ENCODE measurements around the gene NEDD8.

NEDD8 gene

GRCh38 chr14:24264298-24264697, 32.1 kb upstream of the NEDD8 start:
- Histone ChIP-seq H3K9me3 (ENCODE audit: control insufficient read depth, low read length) (no peaks in the 10 kb centered on the region), H3K27ac (ENCODE audit: insufficient read depth, low read length, poor library complexity, severe bottlenecking) (no peak overlapping the region), H3K4me1 (ENCODE audit: control insufficient read depth, insufficient read depth, low read length, poor library complexity, severe bottlenecking) (no peaks in the 10 kb centered on the region), H3K27me3 (replicated peaks; ENCODE audit: control insufficient read depth, insufficient read depth, low read length, poor library complexity, severe bottlenecking) (no peaks in the 10 kb centered on the region), H3K4me3 (ENCODE audit: insufficient read depth, low read depth, low read length, poor library complexity, severe bottlenecking) (no peak overlapping the region), H3K36me3 (ENCODE audit: control insufficient read depth, insufficient read depth, low read length) (peaks cover 37% of the 10 kb centered on the region)
- DNase-seq, result no peak

GRCh38 chr14:24263848-24264247, 31.7 kb upstream of the NEDD8 start:
- Histone ChIP-seq H3K9me3 (ENCODE audit: control insufficient read depth, low read length) (no peaks in the 10 kb centered on the region), H3K4me1 (ENCODE audit: control insufficient read depth, insufficient read depth, low read length, poor library complexity, severe bottlenecking) (no peaks in the 10 kb centered on the region), H3K4me3 (ENCODE audit: insufficient read depth, low read depth, low read length, poor library complexity, severe bottlenecking) (no peak overlapping the region), H3K36me3 (ENCODE audit: control insufficient read depth, insufficient read depth, low read length) (peaks cover 36% of the 10 kb centered on the region), H3K27me3 (replicated peaks; ENCODE audit: control insufficient read depth, insufficient read depth, low read length, poor library complexity, severe bottlenecking) (no peaks in the 10 kb centered on the region), H3K27ac (ENCODE audit: insufficient read depth, low read length, poor library complexity, severe bottlenecking) (no peak overlapping the region)
- DNase-seq, result no peak

- Histone ChIP-seq H3K9me3 (ENCODE audit: control insufficient read depth, low read length) (no peaks in the 10 kb centered on the region), H3K4me3 (ENCODE audit: insufficient read depth, low read depth, low read length, poor library complexity, severe bottlenecking) (no peak within 1 kb of the TSS), H3K36me3 (ENCODE audit: control insufficient read depth, insufficient read depth, low read length) (peaks cover 28% of the 10 kb centered on the region), H3K27ac (ENCODE audit: insufficient read depth, low read length, poor library complexity, severe bottlenecking) (no peak within 1 kb of the TSS), H3K4me1 (ENCODE audit: control insufficient read depth, insufficient read depth, low read length, poor library complexity, severe bottlenecking) (no peaks in the 10 kb centered on the region), H3K27me3 (replicated peaks; ENCODE audit: control insufficient read depth, insufficient read depth, low read length, poor library complexity, severe bottlenecking) (no peaks in the 10 kb centered on the region)
- no peak for DNase-seq
Observed at GRCh38 chr14:24262821-24263733, 30.9 kb upstream of the NEDD8 start, which contains the start of gene TGM1. TSS of gene TGM1 (minus strand) at chr14:24263177. CDS start at chr14:24262352, 825 bp downstream.

GRCh38 chr14:24261969-24262327, 29.8 kb upstream of the NEDD8 start:
- Histone ChIP-seq H3K9me3 (ENCODE audit: control insufficient read depth, low read length) (no peaks in the 10 kb centered on the region), H3K27ac (ENCODE audit: insufficient read depth, low read length, poor library complexity, severe bottlenecking) (no peak overlapping the region), H3K36me3 (ENCODE audit: control insufficient read depth, insufficient read depth, low read length) (peaks cover 19% of the 10 kb centered on the region), H3K4me3 (ENCODE audit: insufficient read depth, low read depth, low read length, poor library complexity, severe bottlenecking) (no peak overlapping the region), H3K27me3 (replicated peaks; ENCODE audit: control insufficient read depth, insufficient read depth, low read length, poor library complexity, severe bottlenecking) (no peaks in the 10 kb centered on the region), H3K4me1 (ENCODE audit: control insufficient read depth, insufficient read depth, low read length, poor library complexity, severe bottlenecking) (no peaks in the 10 kb centered on the region)
- DNase-seq, result no peak

- peaks cover 13% of the 10 kb centered on the region for H3K36me3 ChIP-seq (ENCODE audit: control insufficient read depth, insufficient read depth, low read length)
- H3K9me3 ChIP-seq (ENCODE audit: control insufficient read depth, low read length), result no peaks in the 10 kb centered on the region
- H3K27ac ChIP-seq (ENCODE audit: insufficient read depth, low read length, poor library complexity, severe bottlenecking), result no peak overlapping the region
- no peaks in the 10 kb centered on the region for H3K27me3 ChIP-seq (replicated peaks; ENCODE audit: control insufficient read depth, insufficient read depth, low read length, poor library complexity, severe bottlenecking)
- H3K4me3 ChIP-seq (ENCODE audit: insufficient read depth, low read depth, low read length, poor library complexity, severe bottlenecking), result no peak overlapping the region
- DNase-seq, result no peak
- no peaks in the 10 kb centered on the region for H3K4me1 ChIP-seq (ENCODE audit: control insufficient read depth, insufficient read depth, low read length, poor library complexity, severe bottlenecking)
Observed at GRCh38 chr14:24261256-24261968, 29.2 kb upstream of the NEDD8 start.

- Histone ChIP-seq H3K9me3 (ENCODE audit: control insufficient read depth, low read length) (no peaks in the 10 kb centered on the region), H3K27ac (ENCODE audit: insufficient read depth, low read length, poor library complexity, severe bottlenecking) (no peak overlapping the region), H3K27me3 (replicated peaks; ENCODE audit: control insufficient read depth, insufficient read depth, low read length, poor library complexity, severe bottlenecking) (no peaks in the 10 kb centered on the region), H3K36me3 (ENCODE audit: control insufficient read depth, insufficient read depth, low read length) (peaks cover 7% of the 10 kb centered on the region), H3K4me3 (ENCODE audit: insufficient read depth, low read depth, low read length, poor library complexity, severe bottlenecking) (no peak overlapping the region), H3K4me1 (ENCODE audit: control insufficient read depth, insufficient read depth, low read length, poor library complexity, severe bottlenecking) (no peaks in the 10 kb centered on the region)
- DNase-seq, result no peak
Observed at GRCh38 chr14:24260780-24261157, 28.6 kb upstream of the NEDD8 start.

- H3K4me1 ChIP-seq (ENCODE audit: control insufficient read depth, insufficient read depth, low read length, poor library complexity, severe bottlenecking), result no peaks in the 10 kb centered on the region
- H3K27me3 ChIP-seq (replicated peaks; ENCODE audit: control insufficient read depth, insufficient read depth, low read length, poor library complexity, severe bottlenecking), result no peaks in the 10 kb centered on the region
- H3K36me3 ChIP-seq (ENCODE audit: control insufficient read depth, insufficient read depth, low read length), result peaks cover 6% of the 10 kb centered on the region
- H3K9me3 ChIP-seq (ENCODE audit: control insufficient read depth, low read length), result no peaks in the 10 kb centered on the region
- no peak overlapping the region for H3K4me3 ChIP-seq (ENCODE audit: insufficient read depth, low read depth, low read length, poor library complexity, severe bottlenecking)
- no peak for DNase-seq
- H3K27ac ChIP-seq (ENCODE audit: insufficient read depth, low read length, poor library complexity, severe bottlenecking), result no peak overlapping the region
Observed at GRCh38 chr14:24260026-24260779, 28.0 kb upstream of the NEDD8 start.

GRCh38 chr14:24259282-24260025, 27.3 kb upstream of the NEDD8 start:
- no peak for DNase-seq
- Histone ChIP-seq H3K4me1 (ENCODE audit: control insufficient read depth, insufficient read depth, low read length, poor library complexity, severe bottlenecking) (no peaks in the 10 kb centered on the region), H3K27ac (ENCODE audit: insufficient read depth, low read length, poor library complexity, severe bottlenecking) (no peak overlapping the region), H3K4me3 (ENCODE audit: insufficient read depth, low read depth, low read length, poor library complexity, severe bottlenecking) (no peak overlapping the region), H3K9me3 (ENCODE audit: control insufficient read depth, low read length) (no peaks in the 10 kb centered on the region), H3K27me3 (replicated peaks; ENCODE audit: control insufficient read depth, insufficient read depth, low read length, poor library complexity, severe bottlenecking) (no peaks in the 10 kb centered on the region), H3K36me3 (ENCODE audit: control insufficient read depth, insufficient read depth, low read length) (peaks cover 8% of the 10 kb centered on the region)

- no peak overlapping the region for H3K4me3 ChIP-seq (ENCODE audit: insufficient read depth, low read depth, low read length, poor library complexity, severe bottlenecking)
- H3K27me3 ChIP-seq (replicated peaks; ENCODE audit: control insufficient read depth, insufficient read depth, low read length, poor library complexity, severe bottlenecking), result no peaks in the 10 kb centered on the region
- no peak overlapping the region for H3K27ac ChIP-seq (ENCODE audit: insufficient read depth, low read length, poor library complexity, severe bottlenecking)
- H3K4me1 ChIP-seq (ENCODE audit: control insufficient read depth, insufficient read depth, low read length, poor library complexity, severe bottlenecking), result no peaks in the 10 kb centered on the region
- H3K9me3 ChIP-seq (ENCODE audit: control insufficient read depth, low read length), result no peaks in the 10 kb centered on the region
- DNase-seq, result no peak
- H3K36me3 ChIP-seq (ENCODE audit: control insufficient read depth, insufficient read depth, low read length), result peaks cover 8% of the 10 kb centered on the region
Observed at GRCh38 chr14:24258548-24259265, 26.5 kb upstream of the NEDD8 start.

Measured in effector memory CD4-positive, alpha-beta T cell (primary cell).